SK-N-SH (cell line): ENCODE measurements around the gene CENPT. TPM values are rescaled to one million over a fixed set of nuclear protein-coding genes. Genes with fewer than 3 reads are reported as not detected.

Experiments
- CTCF ChIA-PET: fragments of 300-600, 350-600 bp; formaldehyde crosslinking; extraction: SDS; loops from one replicate; lab custom pipeline; 2021; lab: Yijun Ruan, JAX
- POLR2A ChIA-PET: fragments of 350-600 bp; sonication (Branson Sonifier 250); formaldehyde crosslinking; extraction: SDS; loops from one replicate; lab custom pipeline; 2020; ENCODE audit warnings: antibody characterized with exemption, inconsistent platforms; lab: Yijun Ruan, JAX
- DNase-seq: peaks from one replicate; pipeline ENCODE4 v3.0.0; 2012
- H2AFZ ChIP-seq: fragments of 200-600 bp; sonication (generic); 2 replicates; pipeline ENCODE4 v1.8.1; 2016; ENCODE audit warnings: antibody characterized with exemption, mild to moderate bottlenecking, low read depth
- H3F3A ChIP-seq: fragments of 200-600 bp; sonication (generic); replicated peaks from 2 replicates; pipeline ENCODE3; 2016; ENCODE audit warnings: antibody characterized with exemption, mild to moderate bottlenecking; ENCODE audit not compliant: insufficient read depth
- H3K27ac ChIP-seq, 2 experiments: fragments of 200-500 bp in 1 of 2; fragments of 200-600 bp in 1 of 2; sonication (Bioruptor generic) in 1 of 2; sonication (generic), shearing (Covaris generic) in 1 of 2; 2 replicates each; pipeline versions ENCODE4 v1.5.1 to v1.6.1; 2014 to 2016; ENCODE audit warnings: low read depth in 2 of 2, inconsistent platforms in 1 of 2, low read length in 1 of 2, mild to moderate bottlenecking in 1 of 2, mixed read lengths in 1 of 2
- H3K27me3 ChIP-seq: fragments of 200-600 bp; sonication (generic), shearing (Covaris generic); 2 replicates; pipeline ENCODE4 v1.6.1; 2016; ENCODE audit warnings: mixed run types; ENCODE audit not compliant: insufficient read depth
- H3K36me3 ChIP-seq, 2 experiments: fragments of 200-500 bp in 1 of 2; fragments of 200-600 bp in 1 of 2; sonication (Bioruptor generic) in 1 of 2; sonication (generic) in 1 of 2; replicated peaks in 1 of 2; 2 replicates each; pipeline versions ENCODE3 to v1.5.1; 2014 to 2016; ENCODE audit warnings: low read length in 1 of 2, mild to moderate bottlenecking in 1 of 2; ENCODE audit not compliant: insufficient read depth in 2 of 2, control insufficient read depth in 1 of 2
- H3K4me1 ChIP-seq, 2 experiments: fragments of 200-500 bp in 1 of 2; fragments of 200-600 bp in 1 of 2; sonication (Bioruptor generic) in 1 of 2; sonication (generic), shearing (Covaris generic) in 1 of 2; 2 replicates each; pipeline versions ENCODE4 v1.5.1 to v1.6.1; 2014 to 2016; ENCODE audit warnings: low read depth in 1 of 2, low read length in 1 of 2, mixed run types in 1 of 2; ENCODE audit not compliant: insufficient read depth in 2 of 2, control insufficient read depth in 1 of 2
- H3K4me2 ChIP-seq: fragments of 200-600 bp; sonication (generic), shearing (Covaris generic); 2 replicates; pipeline ENCODE4 v1.6.1; 2017; ENCODE audit warnings: mixed run types
- H3K4me3 ChIP-seq, 2 experiments: fragments of 200-500 bp in 1 of 2; fragments of 200-600 bp in 1 of 2; sonication (Bioruptor generic) in 1 of 2; sonication (generic), shearing (Covaris generic) in 1 of 2; 2 replicates each; pipeline versions ENCODE4 v1.5.1 to v1.8.1; 2014 to 2016; ENCODE audit warnings: low read depth in 2 of 2, inconsistent platforms in 1 of 2, low read length in 1 of 2, mild to moderate bottlenecking in 1 of 2, mixed read lengths in 1 of 2, moderate library complexity in 1 of 2
- H3K79me2 ChIP-seq: fragments of 200-600 bp; sonication (generic); 2 replicates; pipeline ENCODE4 v1.8.1; 2017; ENCODE audit warnings: mild to moderate bottlenecking; ENCODE audit not compliant: insufficient read depth
- H3K9ac ChIP-seq: fragments of 200-600 bp; sonication (generic); 2 replicates; pipeline ENCODE4 v1.6.1; 2017; ENCODE audit warnings: mixed run types
- H3K9me2 ChIP-seq: fragments of 200-600 bp; sonication (generic); 2 replicates; pipeline ENCODE4 v1.6.1; 2017; ENCODE audit warnings: mixed run types
- H3K9me3 ChIP-seq: fragments of 200-600 bp; sonication (generic); 2 replicates; pipeline ENCODE4 v1.6.1; 2017; ENCODE audit warnings: mixed run types, mild to moderate bottlenecking, moderate library complexity
- H4K20me1 ChIP-seq: fragments of 200-600 bp; sonication (generic); 2 replicates; pipeline ENCODE4 v1.6.1; 2017; ENCODE audit warnings: mild to moderate bottlenecking, mixed run types; ENCODE audit not compliant: insufficient read depth
- CTCF ChIP-seq: fragments of 200-600 bp; sonication (generic); IDR thresholded peaks from 2 replicates; pipeline ENCODE4 v1.6.1; 2017; ENCODE audit warnings: antibody characterized with exemption, mild to moderate bottlenecking, moderate library complexity
- EZH2phosphoT487 ChIP-seq: fragments of 200-600 bp; sonication (generic); IDR thresholded peaks from 2 replicates; pipeline ENCODE4 v1.6.1; 2017; ENCODE audit warnings: low read depth, mixed run types, mild to moderate bottlenecking, antibody characterized with exemption, moderate library complexity, borderline replicate concordance
- FOXM1 ChIP-seq: IDR thresholded peaks from 2 replicates; pipeline ENCODE4 v1.4.0; 2012; ENCODE audit warnings: low read depth, mild to moderate bottlenecking
- GATA2 ChIP-seq: sonication (generic); formaldehyde crosslinking; IDR thresholded peaks from 2 replicates; pipeline ENCODE4 v1.5.0; 2020; ENCODE audit warnings: mild to moderate bottlenecking, missing genetic modification reagents
- IRF3 ChIP-seq: fragments of 150-350 bp; IDR thresholded peaks from 2 replicates; pipeline ENCODE4 v1.6.1; 2016; ENCODE audit warnings: mild to moderate bottlenecking, low read depth, low read length
- JUND ChIP-seq: IDR thresholded peaks from 2 replicates; pipeline ENCODE4 v1.4.0; 2012
- MAX ChIP-seq: IDR thresholded peaks from 2 replicates; pipeline ENCODE4 v1.4.0; 2012; ENCODE audit warnings: low read depth
- POLR2AphosphoS5 ChIP-seq: IDR thresholded peaks from 2 replicates; pipeline ENCODE4 v1.6.1; 2012; ENCODE audit warnings: low read depth, low read length
- REST ChIP-seq: IDR thresholded peaks from 2 replicates; pipeline ENCODE4 v1.6.1; 2012; ENCODE audit warnings: mild to moderate bottlenecking, low read depth, low read length, moderate library complexity
- RFX5 ChIP-seq: IDR thresholded peaks from 2 replicates; pipeline ENCODE4 v1.6.1; 2012; ENCODE audit warnings: mild to moderate bottlenecking, improper control_type of control experiment, low read length
- SMC3 ChIP-seq: IDR thresholded peaks from 2 replicates; pipeline ENCODE4 v1.6.1; 2012; ENCODE audit warnings: low read depth, low read length, improper control_type of control experiment
- TEAD4 ChIP-seq: IDR thresholded peaks from 2 replicates; pipeline ENCODE4 v1.4.0; 2012; ENCODE audit warnings: mild to moderate bottlenecking, borderline replicate concordance; ENCODE audit not compliant: insufficient read depth
- WGBS: methylation state at CpG from one replicate; pipeline ENCODE4 v1.1.6; 2017; ENCODE audit warnings: low lambda C conversion rate; 5-methylcytosine and 5-hydroxymethylcytosine counted together
- polyA plus RNA-seq, 3 experiments: library from polyadenylated mRNA; depleted of rRNA; stranded (reverse); fragments of >200 nt; gene quantifications; 2 replicates each; pipeline ENCODE4 v1.2.3, GENCODE V29; 2012

CENPT gene
- polyA plus RNA-seq, 1 of the 3 experiments (the other 2 are of a cell fraction) = 48.6 TPM

- peaks cover 40% of the 10 kb centered on the region for H3K79me2 ChIP-seq
- no peaks in the 10 kb centered on the region for H3K27me3 ChIP-seq
- H4K20me1 ChIP-seq = peaks cover 3% of the 10 kb centered on the region; the same call in 1 of the 2 replicates
- CTCF ChIA-PET = interaction anchor here (0.6 kb wide), 1 partner anchor 272 kb away, joined by 3 read pairs; no protein-coding TSS in a partner anchor
- H3K36me3 ChIP-seq = peaks cover 0 to 7% of the 10 kb centered on the region in 2 experiments
- H3K27ac ChIP-seq = no peak overlapping the region
- no peak for TF ChIP-seq FOXM1
- TF ChIP-seq JUND = no peak
- TF ChIP-seq SMC3 = no peak
- no peak for TF ChIP-seq TEAD4
- no peak for TF ChIP-seq RFX5
- no peak for TF ChIP-seq POLR2AphosphoS5
- no peak for TF ChIP-seq EZH2phosphoT487
- TF ChIP-seq GATA2 (CRISPR knock-in tag) = no peak
- no peak for TF ChIP-seq CTCF
- TF ChIP-seq MAX = no peak
- no peak for TF ChIP-seq REST
- TF ChIP-seq IRF3 = no peak
- TF ChIP-seq, all 33 proteins: peak for 0
- 98% methylated on average over 5 of the region's 5 CpGs for WGBS
- no peak overlapping the region for H3K4me2 ChIP-seq
- POLR2A ChIA-PET = interaction anchor here (0.6 kb wide), 1 partner anchor 99 kb away, joined by 5 read pairs; no protein-coding TSS in a partner anchor
- H2AFZ ChIP-seq = no peak overlapping the region
- H3K9me2 ChIP-seq = no peaks in the 10 kb centered on the region
- no peaks in the 10 kb centered on the region; a peak in 1 of 4 replicates for H3K4me1 ChIP-seq
- H3K9ac ChIP-seq = no peak overlapping the region
- no peak for DNase-seq
- H3F3A ChIP-seq = no peaks in the 10 kb centered on the region
- H3K4me3 ChIP-seq = no peak overlapping the region
- H3K9me3 ChIP-seq = no peaks in the 10 kb centered on the region
Observed at GRCh38 chr16:67786491-67786890, 61.0 kb downstream of the CENPT start.
